NCI-H146 (cell line): ENCODE data around the gene BYSL.

Source experiments
- DNase-seq: peaks from one replicate; lab custom pipeline; 2025; lab: John Stamatoyannopoulos, UW

The BYSL gene

GRCh38 chr6:41914869-41915530 lies 6.3 kb upstream of the BYSL start:
- DNase-seq = no peak

GRCh38 chr6:41917528-41917927 lies 3.8 kb upstream of the BYSL start:
- DNase-seq = no peak

- DNase-seq = peak; percentile 76
Observed at GRCh38 chr6:41921712-41921998, 356 bp downstream of the BYSL start.

GRCh38 chr6:41922154-41922553 lies 855 bp downstream of the BYSL start:
- DNase-seq = no peak

GRCh38 chr6:41927253-41927652 lies 6.0 kb downstream of the BYSL start:
- no peak for DNase-seq

- DNase-seq = no peak
Observed at GRCh38 chr6:41929924-41930323, 8.6 kb downstream of the BYSL start.

GRCh38 chr6:41931792-41932191 lies 10.5 kb downstream of the BYSL start:
- no peak for DNase-seq

GRCh38 chr6:41932378-41932777 lies 11.1 kb downstream of the BYSL start:
- no peak for DNase-seq

GRCh38 chr6:41934278-41935192 lies 13.2 kb downstream of the BYSL start:
- no peak for DNase-seq

GRCh38 chr6:41935193-41935574 lies 13.9 kb downstream of the BYSL start:
- DNase-seq = no peak

GRCh38 chr6:41935685-41936072 lies 14.4 kb downstream of the BYSL start:
- no peak for DNase-seq

GRCh38 chr6:41936073-41936837 lies 15.0 kb downstream of the BYSL start:
- peak; percentile 73 for DNase-seq

- DNase-seq = no peak
Observed at GRCh38 chr6:41937472-41937860, 16.2 kb downstream of the BYSL start.

- DNase-seq = no peak
Observed at GRCh38 chr6:41937861-41938574, 16.7 kb downstream of the BYSL start.

GRCh38 chr6:41938590-41939175 lies 17.4 kb downstream of the BYSL start:
- no peak for DNase-seq

- DNase-seq = no peak
Observed at GRCh38 chr6:41939176-41939847, 18.0 kb downstream of the BYSL start.

- no peak for DNase-seq
Observed at GRCh38 chr6:41939848-41940758, 18.8 kb downstream of the BYSL start.

- peak; percentile 65 for DNase-seq
Observed at GRCh38 chr6:41940759-41941279, 19.5 kb downstream of the BYSL start.

- peak; percentile 96 for DNase-seq
Observed at GRCh38 chr6:41941280-41942066, 20.2 kb downstream of the BYSL start, which contains the start of gene CCND3. CCND3 (minus strand) TSS chr6:41941808; CDS start chr6:41941649, 159 bp downstream.
